PC-9 (cell line): ENCODE results near the gene BCAR3. TPM values are rescaled to one million over a fixed set of nuclear protein-coding genes. Genes with fewer than 3 reads are reported as not detected.

Experiments used
- BruUV-seq: library from RNA; stranded (reverse); fragments of 400-500 nt; replicated peaks from 2 replicates; lab custom pipeline; 2021; lab: Mats Ljungman, UMichigan
- CTCF ChIA-PET: fragments of 300-600 bp; sonication (Branson Sonifier 250); formaldehyde crosslinking; loops from one replicate; lab custom pipeline; 2022; ENCODE audit warnings: antibody characterized with exemption; lab: Charles Lee
- POLR2A ChIA-PET: fragments of 300-600 bp; sonication (Branson Sonifier 250); formaldehyde crosslinking; loops from one replicate; lab custom pipeline; 2022; ENCODE audit warnings: antibody characterized with exemption; ENCODE audit not compliant: unreplicated experiment; lab: Charles Lee
- DNase-seq, 2 experiments: peaks; one replicate each; pipeline versions ENCODE4 v3.0.0 to v3.0.0-alpha.2; 2015 to 2022; ENCODE audit warnings: mixed read lengths in 1 of 2
- H2AFZ ChIP-seq: fragments of 200-600 bp; sonication (generic); 2 replicates; pipeline ENCODE4 v1.8.1; 2017; ENCODE audit warnings: antibody characterized with exemption
- H3F3A ChIP-seq: fragments of 200-600 bp; sonication (generic); 2 replicates; pipeline ENCODE4 v1.8.1; 2017; ENCODE audit warnings: antibody characterized with exemption, mild to moderate bottlenecking, low read depth; ENCODE audit not compliant: insufficient read depth
- H3K27ac ChIP-seq: fragments of 200-600 bp; sonication (generic); 2 replicates; pipeline ENCODE4 v1.6.1; 2016; ENCODE audit warnings: mixed run types
- H3K27me3 ChIP-seq: fragments of 200-600 bp; sonication (generic); 2 replicates; pipeline ENCODE4 v1.6.1; 2016; ENCODE audit warnings: low read depth, mixed run types; ENCODE audit not compliant: insufficient read depth
- H3K36me3 ChIP-seq: fragments of 200-600 bp; sonication (generic); 2 replicates; pipeline ENCODE4 v1.6.1; 2016; ENCODE audit warnings: low read depth, mixed run types
- H3K4me1 ChIP-seq: fragments of 200-600 bp; sonication (generic); replicated peaks from 2 replicates; pipeline ENCODE4 v1.6.1; 2016; ENCODE audit warnings: mixed run types; ENCODE audit not compliant: insufficient read depth
- H3K4me2 ChIP-seq: fragments of 200-600 bp; sonication (generic); 2 replicates; pipeline ENCODE4 v1.6.1; 2017; ENCODE audit warnings: mixed run types
- H3K4me3 ChIP-seq: fragments of 200-600 bp; sonication (generic); 2 replicates; pipeline ENCODE4 v1.6.1; 2016; ENCODE audit warnings: mixed run types
- H3K79me2 ChIP-seq: fragments of 200-600 bp; sonication (generic); 2 replicates; pipeline ENCODE4 v1.6.1; 2017; ENCODE audit warnings: low read depth, mixed run types
- H3K9me2 ChIP-seq: fragments of 200-600 bp; sonication (generic); 2 replicates; pipeline ENCODE4 v1.8.1; 2017; ENCODE audit warnings: mild to moderate bottlenecking; ENCODE audit not compliant: insufficient read depth
- H3K9me3 ChIP-seq: fragments of 200-600 bp; sonication (generic); 2 replicates; pipeline ENCODE4 v1.8.1; 2016; ENCODE audit warnings: low read depth; ENCODE audit not compliant: insufficient read depth
- H4K20me1 ChIP-seq: fragments of 200-600 bp; sonication (generic); 2 replicates; pipeline ENCODE4 v1.8.1; 2017; ENCODE audit not compliant: insufficient read depth
- EZH2 ChIP-seq: fragments of 200-600 bp; sonication (generic); IDR thresholded peaks from 2 replicates; pipeline ENCODE4 v1.8.0; 2017; ENCODE audit warnings: antibody characterized with exemption, low read depth
- intact Hi-C: fragments of 100-400 bp; cut with micrococcal nuclease; formaldehyde crosslinking; loops from one replicate; pipeline ENCODE4 v1.10.0; 2022; ENCODE audit not compliant: unreplicated experiment
- total RNA-seq: library from RNA; stranded (reverse); gene quantifications from 2 replicates; pipeline ENCODE4 v1.2.3, GENCODE V29; 2021
- TF ChIP-seq, protein P1 (sequence below): fragments of 200-600 bp; sonication (generic); conservative IDR thresholded peaks from 2 replicates; pipeline ENCODE4 v1.6.1; 2017; ENCODE audit warnings: mixed run types, antibody characterized with exemption, mild to moderate bottlenecking, moderate library complexity

Gene BCAR3
- total RNA-seq, 1 experiment from 2014 or later = 70.0 TPM

DNA sequence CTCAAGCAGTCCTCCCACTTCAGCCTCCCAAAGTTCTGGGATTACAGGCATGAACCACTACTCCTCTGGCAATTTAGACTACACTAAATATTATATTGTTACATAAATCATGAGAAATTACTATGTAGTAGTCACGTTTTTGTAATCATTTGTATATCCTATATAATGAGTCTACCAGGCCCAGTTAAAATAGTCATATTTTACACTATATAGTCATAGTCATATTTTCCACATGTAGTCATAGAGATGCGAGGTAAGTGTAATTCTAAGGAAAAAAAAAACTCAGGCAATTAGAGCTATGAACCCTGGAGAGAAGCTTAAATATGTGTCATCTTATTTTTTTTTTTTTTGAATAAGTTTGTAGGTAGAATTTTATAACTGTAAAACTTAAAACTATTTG is 143.7 kb downstream of the BCAR3 start:
- Histone ChIP-seq H3K27me3 (no peaks in the 10 kb centered on the region), H3K4me3 (no peak overlapping the region), H2AFZ (no peak overlapping the region), H3K9me3 (no peaks in the 10 kb centered on the region), H3F3A (peaks cover 5% of the 10 kb centered on the region; the same call in 1 of the 2 replicates), H3K9me2 (no peaks in the 10 kb centered on the region; the same call in none of the 2 replicates), H4K20me1 (no peaks in the 10 kb centered on the region; the same call in 1 of the 2 replicates), H3K79me2 (no peaks in the 10 kb centered on the region), H3K4me2 (no peak overlapping the region), H3K4me1 (no peaks in the 10 kb centered on the region), H3K27ac (no peak overlapping the region), H3K36me3 (0 out of 2 replicates have a peak, but pooled peaks cover 13% of the 10 kb centered on the region)
- BruUV-seq = no TSS peak
- DNase-seq = no peak
- ChIA-PET POLR2A (interaction anchor here (0.7 kb wide), 1 partner anchor 117 kb away, joined by 5 read pairs; no protein-coding TSS in a partner anchor), CTCF (no interaction called here)
- intact Hi-C loops = no loop called here
- TF ChIP-seq, protein P1, sequence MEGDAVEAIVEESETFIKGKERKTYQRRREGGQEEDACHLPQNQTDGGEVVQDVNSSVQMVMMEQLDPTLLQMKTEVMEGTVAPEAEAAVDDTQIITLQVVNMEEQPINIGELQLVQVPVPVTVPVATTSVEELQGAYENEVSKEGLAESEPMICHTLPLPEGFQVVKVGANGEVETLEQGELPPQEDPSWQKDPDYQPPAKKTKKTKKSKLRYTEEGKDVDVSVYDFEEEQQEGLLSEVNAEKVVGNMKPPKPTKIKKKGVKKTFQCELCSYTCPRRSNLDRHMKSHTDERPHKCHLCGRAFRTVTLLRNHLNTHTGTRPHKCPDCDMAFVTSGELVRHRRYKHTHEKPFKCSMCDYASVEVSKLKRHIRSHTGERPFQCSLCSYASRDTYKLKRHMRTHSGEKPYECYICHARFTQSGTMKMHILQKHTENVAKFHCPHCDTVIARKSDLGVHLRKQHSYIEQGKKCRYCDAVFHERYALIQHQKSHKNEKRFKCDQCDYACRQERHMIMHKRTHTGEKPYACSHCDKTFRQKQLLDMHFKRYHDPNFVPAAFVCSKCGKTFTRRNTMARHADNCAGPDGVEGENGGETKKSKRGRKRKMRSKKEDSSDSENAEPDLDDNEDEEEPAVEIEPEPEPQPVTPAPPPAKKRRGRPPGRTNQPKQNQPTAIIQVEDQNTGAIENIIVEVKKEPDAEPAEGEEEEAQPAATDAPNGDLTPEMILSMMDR = no peak
- no peak for TF ChIP-seq EZH2

DNA sequence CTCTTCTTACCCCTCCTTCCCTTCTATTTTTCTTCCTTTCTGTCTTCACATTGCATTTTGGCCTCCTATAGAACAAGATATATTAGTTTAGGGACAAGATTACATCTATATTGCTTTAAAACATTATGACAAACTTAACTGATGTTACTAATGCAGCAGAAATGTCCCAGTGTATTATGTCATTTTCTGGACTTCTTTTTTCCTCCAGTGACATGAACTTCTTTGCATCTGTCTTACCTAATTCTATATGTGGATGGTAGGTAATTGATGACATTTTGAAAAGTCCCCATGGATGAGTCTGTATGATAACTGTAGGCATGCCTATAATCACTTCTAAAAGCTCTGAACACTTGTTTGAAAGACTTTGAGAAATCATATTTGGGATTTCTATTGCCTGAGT is 144.2 kb downstream of the BCAR3 start:
- ChIA-PET POLR2A (no interaction called here), CTCF (no interaction called here)
- Histone ChIP-seq H3K79me2 (no peaks in the 10 kb centered on the region), H3K9me3 (no peaks in the 10 kb centered on the region), H2AFZ (no peak overlapping the region), H3K4me1 (no peaks in the 10 kb centered on the region), H4K20me1 (no peaks in the 10 kb centered on the region; the same call in 1 of the 2 replicates), H3K27me3 (no peaks in the 10 kb centered on the region), H3K36me3 (0 out of 2 replicates have a peak, but pooled peaks cover 13% of the 10 kb centered on the region), H3F3A (peaks cover 5% of the 10 kb centered on the region; the same call in 1 of the 2 replicates), H3K27ac (no peak overlapping the region), H3K4me3 (no peak overlapping the region), H3K9me2 (no peaks in the 10 kb centered on the region; the same call in none of the 2 replicates), H3K4me2 (no peak overlapping the region)
- DNase-seq = no peak
- TF ChIP-seq EZH2 = no peak
- TF ChIP-seq, protein P1 = no peak
- no TSS peak for BruUV-seq
- intact Hi-C loops = no loop called here

DNA sequence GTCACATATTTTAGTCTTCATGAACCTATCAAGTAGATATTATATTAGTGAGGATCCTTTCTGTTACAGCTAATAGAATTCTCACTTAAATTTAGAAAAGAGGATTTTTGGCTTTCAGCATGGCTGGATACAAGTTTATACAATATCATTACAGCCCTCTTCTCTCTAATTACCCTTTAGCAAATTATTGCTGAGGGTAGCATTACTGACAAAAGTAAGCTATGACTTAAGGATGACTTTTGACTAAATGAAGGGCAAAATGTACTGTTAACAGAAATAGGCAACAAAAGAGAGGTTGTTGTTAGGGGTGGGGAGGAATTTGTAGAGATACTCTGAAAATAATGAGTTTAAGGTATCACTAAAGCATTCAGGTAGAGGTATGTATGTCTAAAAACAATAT is 148.0 kb downstream of the BCAR3 start:
- no peak for DNase-seq
- Histone ChIP-seq H3K27ac (no peak overlapping the region), H3K9me3 (no peaks in the 10 kb centered on the region), H3K9me2 (no peaks in the 10 kb centered on the region; the same call in none of the 2 replicates), H3K4me2 (no peak overlapping the region), H2AFZ (no peak overlapping the region), H4K20me1 (no peaks in the 10 kb centered on the region; the same call in 1 of the 2 replicates), H3K4me1 (no peaks in the 10 kb centered on the region), H3F3A (peaks cover 5% of the 10 kb centered on the region; the same call in 1 of the 2 replicates), H3K36me3 (peaks cover 29% of the 10 kb centered on the region; the same call in 1 of the 2 replicates), H3K4me3 (no peak overlapping the region), H3K27me3 (no peaks in the 10 kb centered on the region), H3K79me2 (no peaks in the 10 kb centered on the region)
- CTCF ChIA-PET = no interaction called here
- TF ChIP-seq EZH2 = no peak
- TF ChIP-seq, protein P1 = no peak
- intact Hi-C loops = no loop called here
- BruUV-seq = no TSS peak
- POLR2A ChIA-PET = no interaction called here
